H1 (cell line): ENCODE results near the gene ZNF837. TPM values are rescaled to one million over a fixed set of nuclear protein-coding genes. Genes with fewer than 3 reads are reported as not detected.

Source experiments
- BRCA1 ChIP-seq: IDR thresholded peaks from 2 replicates; pipeline ENCODE4 v1.6.1; 2012; ENCODE audit warnings: low read depth, low read length, improper control_type of control experiment
- KDM5A ChIP-seq: fragments of 200-600 bp; IDR thresholded peaks from 2 replicates; pipeline ENCODE4 v1.7.1; 2012; ENCODE audit warnings: mild to moderate bottlenecking, low read length, inconsistent platforms, mixed read lengths
- polyA plus RNA-seq, 7 experiments: library from polyadenylated mRNA; depleted of rRNA in 3 of 7; stranded (reverse) in 5 of 7; unstranded in 2 of 7; fragments of >200 nt in 5 of 7; fragments of 200-250 nt in 2 of 7; gene quantifications; 1 replicate in 5 of 7; 2 replicates in 1 of 7; 4 replicates in 1 of 7; pipeline versions ENCODE4 v1.2.1 to v1.2.3, GENCODE V29; 2011 to 2013; ENCODE audit warnings: missing spikeins in 2 of 7, mixed read lengths in 2 of 7
- total RNA-seq: library from RNA; stranded (reverse); fragmentation: NEBNext Ultra II Directional; extraction: Animal tissue kit (Norgen Biotek cat#: 25700); gene quantifications from 2 replicates; pipeline ENCODE4 v1.2.1, GENCODE V29; 2021

The ZNF837 gene
- total and polyA plus RNA-seq, 2 of the 8 experiments (the other 6 are each of a cell fraction or from before 2014, with no cell fraction given), result 1.9 to 3.3 TPM

GRCh38 chr19:58326914-58327726, 53.7 kb downstream of the ZNF837 start, which contains the start of gene ZSCAN22 (continued):
- TF ChIP-seq BRCA1 (no peak), KDM5A (peak; percentile 81; the same call in 1 of the 2 replicates)
